ENCODE measurements around the gene STMN3. TPM values are rescaled to one million over a fixed set of nuclear protein-coding genes. Genes with fewer than 3 reads are reported as not detected.

Gene STMN3
- total RNA-seq, 1 experiment from 2014 or later, result 2.6 TPM

Other genes starting within 250 kb of the STMN3 start
- not detected in 2 replicates for gene KCNQ2, start 180.8 kb downstream of the STMN3 start, total RNA-seq (2014; rRNA removed; shearing (Covaris generic))
- gene EEF1A2, start 154.3 kb downstream of the STMN3 start, total RNA-seq (2014; rRNA removed; shearing (Covaris generic)), result 154 and 260 TPM in 2 replicates
- 263 and 328 TPM in 2 replicates for gene PPDPF, start 132.7 kb downstream of the STMN3 start, total RNA-seq (2014; rRNA removed; shearing (Covaris generic))
- not detected in 2 replicates for gene PTK6, start 116.0 kb downstream of the STMN3 start, total RNA-seq (2014; rRNA removed; shearing (Covaris generic))
- gene SRMS, start 105.7 kb downstream of the STMN3 start, total RNA-seq (2014; rRNA removed; shearing (Covaris generic)), result not detected in 2 replicates
- gene FNDC11, start 99.3 kb downstream of the STMN3 start, total RNA-seq (2014; rRNA removed; shearing (Covaris generic)), result not detected in 2 replicates
- 88.7 and 205 TPM in 2 replicates for gene HELZ2, start 79.2 kb downstream of the STMN3 start, total RNA-seq (2014; rRNA removed; shearing (Covaris generic))
- 9.6 and 19.6 TPM in 2 replicates for gene GMEB2, start 26.3 kb downstream of the STMN3 start, total RNA-seq (2014; rRNA removed; shearing (Covaris generic))
- 4.0 and 9.9 TPM in 2 replicates for gene RTEL1, start 4.9 kb upstream of the STMN3 start, total RNA-seq (2014; rRNA removed; shearing (Covaris generic))
- gene TNFRSF6B, start 43.2 kb upstream of the STMN3 start, total RNA-seq (2014; rRNA removed; shearing (Covaris generic)), result 1.9 TPM in 1 of 2 replicates, not detected in the other
- gene ARFRP1, start 54.6 kb upstream of the STMN3 start, total RNA-seq (2014; rRNA removed; shearing (Covaris generic)), result 29.1 and 56.3 TPM in 2 replicates
- 24.2 and 25.7 TPM in 2 replicates for gene ZGPAT, start 54.6 kb upstream of the STMN3 start, total RNA-seq (2014; rRNA removed; shearing (Covaris generic))
- gene LIME1, start 83.2 kb upstream of the STMN3 start, total RNA-seq (2014; rRNA removed; shearing (Covaris generic)), result 0.12 and 4.4 TPM in 2 replicates
- gene SLC2A4RG, start 86.4 kb upstream of the STMN3 start, total RNA-seq (2014; rRNA removed; shearing (Covaris generic)), result 36.9 and 59.3 TPM in 2 replicates
- 2.5 and 3.1 TPM in 2 replicates for gene ZBTB46, start 177.8 kb upstream of the STMN3 start, total RNA-seq (2014; rRNA removed; shearing (Covaris generic))
- gene ABHD16B, start 208.1 kb upstream of the STMN3 start, total RNA-seq (2014; rRNA removed; shearing (Covaris generic)), result not detected in 2 replicates
- gene TPD52L2, start 211.8 kb upstream of the STMN3 start, total RNA-seq (2014; rRNA removed; shearing (Covaris generic)), result 130 and 152 TPM in 2 replicates
- gene DNAJC5, start 241.7 kb upstream of the STMN3 start, total RNA-seq (2014; rRNA removed; shearing (Covaris generic)), result 37.9 and 68.7 TPM in 2 replicates